Upper lobe of left lung (tissue), 4 donors: ENCODE data around the gene CNDP2.

Experiments
- EP300 ChIP-seq, 4 donors: sonication (generic); formaldehyde crosslinking; IDR thresholded peaks; one replicate each; pipeline ENCODE4 v1.5.1; 2017; ENCODE audit warnings: antibody characterized with exemption in 4 of 4, control low read depth in 2 of 4
- POLR2A ChIP-seq, 4 donors: fragments of 450-650 bp; IDR thresholded peaks; one replicate each; pipeline ENCODE4 v1.5.1; 2016 to 2017; ENCODE audit warnings: antibody characterized with exemption in 4 of 4, mild to moderate bottlenecking in 2 of 4
- POLR2AphosphoS5 ChIP-seq, 2 donors: sonication (generic); formaldehyde crosslinking; IDR thresholded peaks; one replicate each; pipeline ENCODE4 v1.5.1; 2017; ENCODE audit warnings: antibody characterized with exemption in 2 of 2
- TF ChIP-seq, protein P1 (sequence below), 6 experiments: fragments of 450-650 bp in 4 of 6; fragments of 200-600 bp in 2 of 6; sonication (generic) in 2 of 6; IDR thresholded peaks; one replicate each; pipeline ENCODE4 v1.5.1; 2016 to 2019; ENCODE audit warnings: antibody characterized with exemption in 6 of 6

DNA sequence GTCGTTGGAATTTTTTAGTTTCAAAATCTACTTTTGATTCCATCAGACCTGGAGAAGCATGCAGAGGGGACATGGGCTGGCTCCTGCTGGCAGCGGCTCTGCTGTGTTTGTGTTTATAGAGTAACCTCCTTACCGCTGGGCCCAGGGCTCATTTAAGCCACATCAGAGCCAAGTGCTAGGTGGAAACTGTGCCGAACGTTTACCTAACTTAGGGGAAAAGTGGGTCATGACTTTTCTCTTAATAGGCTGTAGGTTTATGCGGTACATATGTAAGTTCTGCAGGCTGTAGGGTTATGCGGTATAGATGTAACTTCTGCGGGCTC lies 17.7 kb downstream of the CNDP2 start:
- TF ChIP-seq, protein P1, sequence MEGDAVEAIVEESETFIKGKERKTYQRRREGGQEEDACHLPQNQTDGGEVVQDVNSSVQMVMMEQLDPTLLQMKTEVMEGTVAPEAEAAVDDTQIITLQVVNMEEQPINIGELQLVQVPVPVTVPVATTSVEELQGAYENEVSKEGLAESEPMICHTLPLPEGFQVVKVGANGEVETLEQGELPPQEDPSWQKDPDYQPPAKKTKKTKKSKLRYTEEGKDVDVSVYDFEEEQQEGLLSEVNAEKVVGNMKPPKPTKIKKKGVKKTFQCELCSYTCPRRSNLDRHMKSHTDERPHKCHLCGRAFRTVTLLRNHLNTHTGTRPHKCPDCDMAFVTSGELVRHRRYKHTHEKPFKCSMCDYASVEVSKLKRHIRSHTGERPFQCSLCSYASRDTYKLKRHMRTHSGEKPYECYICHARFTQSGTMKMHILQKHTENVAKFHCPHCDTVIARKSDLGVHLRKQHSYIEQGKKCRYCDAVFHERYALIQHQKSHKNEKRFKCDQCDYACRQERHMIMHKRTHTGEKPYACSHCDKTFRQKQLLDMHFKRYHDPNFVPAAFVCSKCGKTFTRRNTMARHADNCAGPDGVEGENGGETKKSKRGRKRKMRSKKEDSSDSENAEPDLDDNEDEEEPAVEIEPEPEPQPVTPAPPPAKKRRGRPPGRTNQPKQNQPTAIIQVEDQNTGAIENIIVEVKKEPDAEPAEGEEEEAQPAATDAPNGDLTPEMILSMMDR (IDR thresholded peaks at IDR 0.05) = no peak
- TF ChIP-seq POLR2A (IDR thresholded peaks at IDR 0.05) (no peak), POLR2AphosphoS5 (IDR thresholded peaks at IDR 0.05) (no peak), EP300 (IDR thresholded peaks at IDR 0.05) (no peak)
